ENCODE data around the gene RBM4B. TPM values are rescaled to one million over a fixed set of nuclear protein-coding genes. Genes with fewer than 3 reads are reported as not detected.

The RBM4B gene
- total RNA-seq, 1 experiment from 2014 or later, result 13.1 TPM

- no peak overlapping the region for H3K4me3 ChIP-seq (ENCODE audit: insufficient read depth, low read depth, low read length)
- peaks cover 9% of the 10 kb centered on the region for H3K36me3 ChIP-seq (replicated peaks; ENCODE audit: control insufficient read depth, insufficient read depth, low read length)
- no peak for DNase-seq
- no peaks in the 10 kb centered on the region for H3K27me3 ChIP-seq (ENCODE audit: control insufficient read depth, insufficient read depth, low read length)
Observed at GRCh38 chr11:66698491-66698890, 20.8 kb upstream of the RBM4B start.

- Histone ChIP-seq H3K4me3 (ENCODE audit: insufficient read depth, low read depth, low read length) (no peak overlapping the region), H3K36me3 (replicated peaks; ENCODE audit: control insufficient read depth, insufficient read depth, low read length) (peaks cover 10% of the 10 kb centered on the region), H3K27me3 (ENCODE audit: control insufficient read depth, insufficient read depth, low read length) (no peaks in the 10 kb centered on the region)
- DNase-seq, result no peak
Observed at GRCh38 chr11:66697988-66698387, 20.3 kb upstream of the RBM4B start.

GRCh38 chr11:66696146-66696545 lies 18.5 kb upstream of the RBM4B start:
- Histone ChIP-seq H3K27me3 (ENCODE audit: control insufficient read depth, insufficient read depth, low read length) (no peaks in the 10 kb centered on the region), H3K36me3 (replicated peaks; ENCODE audit: control insufficient read depth, insufficient read depth, low read length) (peaks cover 9% of the 10 kb centered on the region), H3K4me3 (ENCODE audit: insufficient read depth, low read depth, low read length) (no peak overlapping the region)
- DNase-seq, result no peak

- H3K27me3 ChIP-seq (ENCODE audit: control insufficient read depth, insufficient read depth, low read length), result no peaks in the 10 kb centered on the region
- H3K36me3 ChIP-seq (replicated peaks; ENCODE audit: control insufficient read depth, insufficient read depth, low read length), result peaks cover 9% of the 10 kb centered on the region
- H3K4me3 ChIP-seq (ENCODE audit: insufficient read depth, low read depth, low read length), result no peak overlapping the region
- DNase-seq, result peak; percentile 95
Observed at GRCh38 chr11:66694732-66695207, 17.1 kb upstream of the RBM4B start.

- H3K27me3 ChIP-seq (ENCODE audit: control insufficient read depth, insufficient read depth, low read length), result no peaks in the 10 kb centered on the region
- peaks cover 8% of the 10 kb centered on the region for H3K36me3 ChIP-seq (replicated peaks; ENCODE audit: control insufficient read depth, insufficient read depth, low read length)
- DNase-seq, result no peak
- no peak overlapping the region for H3K4me3 ChIP-seq (ENCODE audit: insufficient read depth, low read depth, low read length)
Observed at GRCh38 chr11:66694056-66694410, 16.3 kb upstream of the RBM4B start.

GRCh38 chr11:66693356-66694055 lies 15.8 kb upstream of the RBM4B start:
- Histone ChIP-seq H3K4me3 (ENCODE audit: insufficient read depth, low read depth, low read length) (no peak overlapping the region), H3K27me3 (ENCODE audit: control insufficient read depth, insufficient read depth, low read length) (no peaks in the 10 kb centered on the region), H3K36me3 (replicated peaks; ENCODE audit: control insufficient read depth, insufficient read depth, low read length) (peaks cover 5% of the 10 kb centered on the region)
- DNase-seq, result peak; percentile 33

GRCh38 chr11:66692871-66693331 lies 15.2 kb upstream of the RBM4B start:
- peak; percentile 29 for DNase-seq
- H3K27me3 ChIP-seq (ENCODE audit: control insufficient read depth, insufficient read depth, low read length), result no peaks in the 10 kb centered on the region
- no peak overlapping the region for H3K4me3 ChIP-seq (ENCODE audit: insufficient read depth, low read depth, low read length)
- H3K36me3 ChIP-seq (replicated peaks; ENCODE audit: control insufficient read depth, insufficient read depth, low read length), result peaks cover 5% of the 10 kb centered on the region

GRCh38 chr11:66692446-66692845 lies 14.8 kb upstream of the RBM4B start:
- H3K36me3 ChIP-seq (replicated peaks; ENCODE audit: control insufficient read depth, insufficient read depth, low read length), result peaks cover 4% of the 10 kb centered on the region
- no peak overlapping the region for H3K4me3 ChIP-seq (ENCODE audit: insufficient read depth, low read depth, low read length)
- DNase-seq, result peak; percentile 30
- no peaks in the 10 kb centered on the region for H3K27me3 ChIP-seq (ENCODE audit: control insufficient read depth, insufficient read depth, low read length)

GRCh38 chr11:66691311-66691980 lies 13.8 kb upstream of the RBM4B start:
- peak; percentile 30 for DNase-seq
- Histone ChIP-seq H3K4me3 (ENCODE audit: insufficient read depth, low read depth, low read length) (no peak overlapping the region), H3K27me3 (ENCODE audit: control insufficient read depth, insufficient read depth, low read length) (no peaks in the 10 kb centered on the region), H3K36me3 (replicated peaks; ENCODE audit: control insufficient read depth, insufficient read depth, low read length) (peaks cover 3% of the 10 kb centered on the region)

GRCh38 chr11:66689661-66690590 lies 12.2 kb upstream of the RBM4B start:
- peak; percentile 49 for DNase-seq
- Histone ChIP-seq H3K4me3 (ENCODE audit: insufficient read depth, low read depth, low read length) (no peak overlapping the region), H3K36me3 (replicated peaks; ENCODE audit: control insufficient read depth, insufficient read depth, low read length) (peaks cover 3% of the 10 kb centered on the region), H3K27me3 (ENCODE audit: control insufficient read depth, insufficient read depth, low read length) (no peaks in the 10 kb centered on the region)

GRCh38 chr11:66688561-66689534 lies 11.2 kb upstream of the RBM4B start:
- Histone ChIP-seq H3K4me3 (ENCODE audit: insufficient read depth, low read depth, low read length) (no peak overlapping the region), H3K27me3 (ENCODE audit: control insufficient read depth, insufficient read depth, low read length) (no peaks in the 10 kb centered on the region)

GRCh38 chr11:66687831-66688281 lies 10.2 kb upstream of the RBM4B start:
- peak; percentile 38 for DNase-seq
- peaks cover 2% of the 10 kb centered on the region for H3K36me3 ChIP-seq (replicated peaks; ENCODE audit: control insufficient read depth, insufficient read depth, low read length)
- H3K27me3 ChIP-seq (ENCODE audit: control insufficient read depth, insufficient read depth, low read length), result no peaks in the 10 kb centered on the region
- no peak overlapping the region for H3K4me3 ChIP-seq (ENCODE audit: insufficient read depth, low read depth, low read length)

More at GRCh38 chr11:66688561-66689534, 11.2 kb upstream of the RBM4B start:
- peaks cover 3% of the 10 kb centered on the region for H3K36me3 ChIP-seq (replicated peaks; ENCODE audit: control insufficient read depth, insufficient read depth, low read length)
- DNase-seq, result peak; percentile 20

Data from H7 (cell line).